ENCODE data around the gene HNRNPUL1. TPM values are rescaled to one million over a fixed set of nuclear protein-coding genes. Genes with fewer than 3 reads are reported as not detected.

The HNRNPUL1 gene
- total RNA-seq, 1 donor from 2014 or later: 244 TPM

GRCh38 chr19:41245843-41246242 lies 18.3 kb upstream of the HNRNPUL1 start:
- ChIA-PET CTCF (no interaction called here), POLR2A (no interaction called here)
- no peaks in the 10 kb centered on the region for H3K36me3 Mint-ChIP-seq (ENCODE audit: low read depth)
- no peaks in the 10 kb centered on the region for H3K4me1 Mint-ChIP-seq
- no peak overlapping the region for H3K4me3 Mint-ChIP-seq
- no peak for DNase-seq
- no peak overlapping the region for H3K27ac Mint-ChIP-seq
- no peak for ATAC-seq (ENCODE audit: low read depth)
- H3K9me3 Mint-ChIP-seq: no peaks in the 10 kb centered on the region
- H3K27me3 Mint-ChIP-seq: peaks cover 3% of the 10 kb centered on the region
- no peak for TF ChIP-seq CTCF (IDR thresholded peaks at IDR 0.05)
- intact Hi-C loops (cut with micrococcal nuclease): no loop called here

- Mint-ChIP-seq H3K27me3 (peaks cover 10% of the 10 kb centered on the region), H3K27ac (no peak overlapping the region), H3K36me3 (ENCODE audit: low read depth) (no peaks in the 10 kb centered on the region), H3K4me3 (no peak overlapping the region), H3K4me1 (no peaks in the 10 kb centered on the region), H3K9me3 (no peaks in the 10 kb centered on the region)
- ATAC-seq (ENCODE audit: low read depth) (no peak), DNase-seq (no peak)
- ChIA-PET CTCF (no interaction called here), POLR2A (no interaction called here)
- TF ChIP-seq CTCF (IDR thresholded peaks at IDR 0.05): no peak
- intact Hi-C loops (cut with micrococcal nuclease): no loop called here
These were observed 15.3 kb upstream of the HNRNPUL1 start for GRCh38 chr19:41248895-41249294.

DNA sequence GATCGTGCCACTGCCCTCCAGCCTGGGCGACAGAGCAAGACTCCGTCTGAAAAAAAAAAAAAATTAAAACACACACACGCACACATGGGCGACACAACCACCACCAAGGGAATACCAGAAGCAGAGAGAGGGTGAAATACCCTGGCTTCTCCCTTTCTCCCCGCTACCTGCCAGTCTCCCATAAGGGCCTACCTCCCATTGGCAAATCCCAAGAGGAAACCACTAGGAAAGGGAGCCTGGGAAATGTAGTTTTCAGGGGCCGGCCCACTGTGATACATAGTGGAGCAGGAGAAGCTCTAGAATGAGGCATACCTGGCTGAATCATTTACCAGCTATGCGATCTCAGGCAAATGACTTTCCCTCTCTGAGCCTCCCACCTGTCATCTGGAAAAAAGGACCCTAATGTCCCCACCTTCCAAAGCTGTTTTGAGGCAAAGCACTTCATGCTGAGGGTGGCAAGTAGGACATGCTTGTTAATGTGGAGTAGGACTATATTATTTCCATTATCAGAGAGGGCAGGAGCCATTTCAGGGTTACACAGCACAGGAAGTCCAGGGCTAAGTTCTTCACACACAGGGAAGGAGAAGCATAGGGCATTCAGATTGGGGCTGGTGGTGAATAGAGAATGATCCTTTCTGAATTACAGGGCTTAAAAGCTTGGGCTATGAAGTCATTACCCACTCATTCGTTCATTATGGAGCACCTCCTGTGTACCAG lies 14.3 kb upstream of the HNRNPUL1 start:
- DNase-seq (no peak), ATAC-seq (ENCODE audit: low read depth) (no peak)
- Mint-ChIP-seq H3K27me3 (peaks cover 10% of the 10 kb centered on the region), H3K27ac (no peak overlapping the region), H3K4me3 (no peak overlapping the region), H3K4me1 (no peaks in the 10 kb centered on the region), H3K36me3 (ENCODE audit: low read depth) (no peaks in the 10 kb centered on the region), H3K9me3 (no peaks in the 10 kb centered on the region)
- CTCF ChIA-PET: no interaction called here
- intact Hi-C loops (cut with micrococcal nuclease): no loop called here
- TF ChIP-seq CTCF (IDR thresholded peaks at IDR 0.05): no peak
- POLR2A ChIA-PET: no interaction called here

GRCh38 chr19:41253660-41254059 lies 10.5 kb upstream of the HNRNPUL1 start:
- ChIA-PET CTCF (no interaction called here), POLR2A (no interaction called here)
- no peak overlapping the region for H3K27ac Mint-ChIP-seq
- ATAC-seq (ENCODE audit: low read depth) (no peak), DNase-seq (no peak)
- peaks cover 10% of the 10 kb centered on the region for H3K27me3 Mint-ChIP-seq
- no peak for TF ChIP-seq CTCF (IDR thresholded peaks at IDR 0.05)
- no peaks in the 10 kb centered on the region for H3K4me1 Mint-ChIP-seq
- no peaks in the 10 kb centered on the region for H3K36me3 Mint-ChIP-seq (ENCODE audit: low read depth)
- H3K9me3 Mint-ChIP-seq: peaks cover under 1% of the 10 kb centered on the region
- H3K4me3 Mint-ChIP-seq: no peak overlapping the region
- intact Hi-C loops (cut with micrococcal nuclease): no loop called here

DNA sequence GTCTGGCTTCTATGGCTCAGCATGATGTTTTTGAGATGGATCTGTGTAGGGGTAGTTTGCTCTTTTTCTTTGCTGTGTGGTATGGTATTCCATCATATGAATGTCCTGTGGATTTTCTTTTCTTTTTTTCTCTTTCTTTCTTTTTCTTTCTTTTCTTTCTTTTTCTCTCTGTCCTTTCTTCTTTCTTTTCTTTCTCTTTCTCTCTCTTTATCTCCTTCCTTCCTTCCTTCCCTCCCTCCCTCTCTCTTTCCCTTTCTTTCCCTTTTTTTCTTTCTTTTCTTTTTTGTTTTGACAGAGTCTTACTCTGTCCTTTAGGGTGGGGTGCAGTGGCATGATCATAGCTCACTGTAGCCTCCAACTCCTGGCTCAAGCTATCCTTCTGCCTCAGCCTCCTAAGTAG lies 9.0 kb upstream of the HNRNPUL1 start:
- H3K4me1 Mint-ChIP-seq: no peaks in the 10 kb centered on the region
- no peak for ATAC-seq (ENCODE audit: low read depth)
- intact Hi-C loops (cut with micrococcal nuclease): no loop called here
- H3K27me3 Mint-ChIP-seq: peaks cover 8% of the 10 kb centered on the region
- no peak overlapping the region for H3K27ac Mint-ChIP-seq
- no peak for TF ChIP-seq CTCF (IDR thresholded peaks at IDR 0.05)
- H3K4me3 Mint-ChIP-seq: no peak overlapping the region
- no peaks in the 10 kb centered on the region for H3K36me3 Mint-ChIP-seq (ENCODE audit: low read depth)
- DNase-seq: no peak
- peaks cover 2% of the 10 kb centered on the region for H3K9me3 Mint-ChIP-seq
- ChIA-PET POLR2A (interaction anchor here (0.7 kb wide), 2 partner anchors 451 to 984 kb away, joined by 3 read pairs; no protein-coding TSS in a partner anchor), CTCF (interaction anchor here (0.7 kb wide), 1 partner anchor 97 kb away, joined by 3 read pairs; no protein-coding TSS in a partner anchor)

Data from activated B cell treated with CpG ODN at 0.5 μM for 24 hours (primary cell).